Activated CD4-positive, CD25-positive, alpha-beta regulatory T cell (primary cell): ENCODE data around the gene USP10.

Experiments
- DNase-seq, 4 experiments: peaks; one replicate each; lab custom pipeline; 2025; lab: John Stamatoyannopoulos, UW

The USP10 gene

DNA sequence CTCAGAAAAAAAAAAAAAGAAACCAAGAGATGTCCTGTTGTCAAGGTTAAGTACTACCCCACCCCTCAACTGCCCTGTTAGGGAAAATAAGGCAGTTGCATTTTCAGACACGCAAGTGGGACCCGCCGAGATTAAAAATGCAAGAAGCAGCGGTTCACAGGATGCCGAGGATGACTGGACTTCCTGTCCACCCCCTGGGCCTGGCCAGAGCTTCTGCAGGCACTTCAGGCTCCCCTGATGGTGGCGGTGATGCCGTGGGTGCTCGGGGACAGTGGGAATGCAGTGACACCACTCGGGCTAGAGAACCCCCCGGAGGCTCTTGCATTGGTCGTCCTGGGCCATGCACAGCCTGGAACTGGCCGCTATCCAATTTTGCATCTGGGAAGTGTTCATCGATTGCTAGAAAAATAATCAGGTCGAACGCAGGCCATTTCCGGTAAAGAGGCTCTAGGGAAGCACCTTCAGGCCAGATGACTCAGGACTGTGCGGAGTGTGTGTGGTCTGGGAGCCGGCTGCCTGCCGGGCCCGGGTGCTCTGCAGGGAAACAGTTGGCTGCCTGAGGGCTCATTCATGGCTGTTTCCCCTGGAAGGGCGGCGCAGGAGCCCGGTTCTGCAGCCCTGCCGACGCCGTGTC, 106.6 kb downstream of the USP10 start:
- no peak for DNase-seq

DNA sequence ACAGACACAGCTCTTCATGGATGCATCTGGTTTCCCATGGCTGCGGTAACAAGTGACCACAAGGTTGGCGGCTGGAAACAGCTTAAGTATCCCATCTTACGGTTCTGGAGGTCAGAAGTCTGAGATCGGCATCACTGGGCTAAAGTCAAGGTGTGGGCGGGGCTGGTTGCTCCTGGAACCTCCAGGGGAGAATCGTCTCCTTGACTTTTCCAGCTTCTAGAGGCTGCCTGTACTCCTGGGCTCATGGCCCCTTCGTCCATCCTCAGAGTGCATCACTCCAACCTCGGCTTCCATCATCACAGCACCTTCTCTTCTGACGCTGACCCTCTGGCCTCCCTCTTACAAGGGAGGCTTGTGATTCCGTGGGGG, 107.1 kb downstream of the USP10 start:
- no peak for DNase-seq

DNA sequence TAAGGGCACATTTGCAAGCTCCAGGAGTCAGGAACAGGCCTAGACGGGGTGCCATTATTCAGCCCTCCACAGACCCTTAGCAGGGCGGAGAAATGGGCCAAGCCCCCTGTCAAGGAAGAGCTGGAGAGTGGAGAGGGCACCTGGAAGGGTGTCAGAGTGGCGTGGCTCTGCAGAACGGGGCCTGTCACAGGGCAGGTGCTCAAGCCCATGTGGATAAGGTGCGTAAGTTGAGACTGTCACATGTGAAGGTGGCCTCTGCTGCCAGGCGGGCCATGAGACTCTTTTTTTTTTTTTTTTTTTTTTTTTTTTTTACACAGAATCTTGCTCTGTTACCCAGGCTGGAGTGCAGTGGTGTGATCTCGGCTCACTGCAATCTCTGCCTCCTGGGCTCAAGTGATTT, 108.0 kb downstream of the USP10 start:
- no peak for DNase-seq

DNA sequence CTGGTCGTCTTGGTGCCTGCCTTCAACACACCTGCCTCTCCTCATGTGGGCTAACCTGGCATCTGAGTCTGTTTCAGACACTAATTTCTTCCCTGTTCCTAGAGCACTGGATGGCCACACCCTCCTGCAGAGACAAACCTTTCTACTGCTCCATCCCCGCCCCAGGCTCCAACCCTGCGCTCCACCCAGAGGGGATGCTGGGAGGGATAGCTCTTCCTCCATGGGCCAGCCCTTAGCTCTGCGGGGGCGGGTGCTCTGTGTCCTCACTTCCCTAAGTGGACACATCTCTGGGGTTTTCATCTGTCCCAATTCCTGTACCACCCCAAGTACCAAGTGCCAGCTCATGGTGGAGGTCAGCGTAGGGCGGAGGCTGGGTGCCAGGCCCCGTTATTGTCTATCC, 109.0 kb downstream of the USP10 start:
- DNase-seq = no peak

DNA sequence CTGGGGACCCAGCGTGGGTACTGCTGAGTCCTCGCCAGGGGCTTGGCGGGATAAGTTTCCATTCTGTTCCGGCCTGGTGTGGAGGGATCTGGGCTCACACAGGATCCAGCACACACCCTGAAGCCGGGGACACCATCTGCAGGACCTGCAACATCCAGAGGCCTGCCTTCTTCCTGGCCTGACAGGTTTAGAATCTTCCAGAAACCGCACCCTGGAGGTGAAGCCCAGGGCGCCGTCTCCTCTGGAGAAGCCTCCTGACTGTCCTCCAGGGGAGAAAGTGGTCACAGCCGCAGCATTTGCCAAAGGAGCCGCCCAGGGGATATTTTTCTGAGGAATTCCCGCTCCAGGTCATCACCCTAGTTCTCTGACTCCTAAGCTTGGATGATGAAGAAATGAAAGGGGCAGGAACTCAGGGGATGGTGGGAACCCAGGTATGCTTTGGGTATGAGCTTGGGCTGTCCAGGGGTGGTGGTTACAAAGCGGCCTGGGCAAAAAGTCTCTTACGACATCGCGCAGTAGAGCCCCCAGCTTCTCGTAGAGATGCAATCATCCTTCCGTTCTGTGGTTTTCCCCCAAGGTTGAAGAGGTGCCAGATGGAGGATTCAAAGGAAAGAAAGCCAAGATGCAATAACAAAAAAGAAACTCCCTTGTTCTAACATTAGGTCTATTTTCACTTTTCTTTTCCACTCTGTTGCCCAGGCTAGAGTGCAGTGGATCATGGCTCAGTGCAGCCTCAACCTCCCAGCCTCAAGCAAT, 110.9 kb downstream of the USP10 start:
- no peak for DNase-seq

GRCh38 chr16:84811529-84811928, 111.7 kb downstream of the USP10 start:
- DNase-seq = no peak

DNA sequence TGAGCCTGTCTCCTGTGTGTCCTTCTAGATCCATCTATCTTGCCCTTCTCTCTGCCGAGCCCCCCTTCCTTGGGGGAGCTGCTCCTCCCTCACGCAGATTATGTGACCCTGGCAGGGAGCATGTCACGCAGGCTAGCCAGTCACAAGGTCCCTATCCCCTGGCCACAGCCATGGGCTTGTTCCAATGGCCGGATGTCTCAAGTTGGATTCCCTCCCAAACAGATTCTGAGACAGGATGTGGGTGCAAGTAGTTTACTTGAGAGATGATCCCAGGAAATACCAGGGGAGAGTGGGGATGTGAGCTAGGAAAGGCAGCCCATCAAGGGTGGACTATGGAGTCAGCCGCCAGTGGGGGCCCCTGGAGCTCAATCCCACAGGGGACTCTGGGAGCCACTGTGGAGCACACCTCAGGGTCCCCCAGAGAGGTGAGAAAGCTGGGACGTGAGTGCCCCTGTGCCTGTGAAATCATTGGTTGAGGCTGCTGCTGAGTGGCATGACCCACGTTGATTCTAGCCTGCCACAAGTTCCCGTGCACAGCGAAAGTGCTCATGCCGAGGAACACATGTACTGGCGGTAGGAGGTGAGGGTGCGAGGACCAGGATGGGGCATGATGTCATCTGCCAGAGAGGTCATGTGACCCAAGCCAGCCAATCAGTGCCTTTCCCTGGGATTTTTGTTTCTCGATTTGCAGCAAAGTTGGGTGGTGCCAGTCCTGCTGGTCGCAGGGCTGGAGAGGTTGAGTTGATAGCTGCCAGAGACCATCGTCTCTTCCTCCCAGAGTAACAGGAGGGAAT, 113.5 kb downstream of the USP10 start:
- no peak for DNase-seq

DNA sequence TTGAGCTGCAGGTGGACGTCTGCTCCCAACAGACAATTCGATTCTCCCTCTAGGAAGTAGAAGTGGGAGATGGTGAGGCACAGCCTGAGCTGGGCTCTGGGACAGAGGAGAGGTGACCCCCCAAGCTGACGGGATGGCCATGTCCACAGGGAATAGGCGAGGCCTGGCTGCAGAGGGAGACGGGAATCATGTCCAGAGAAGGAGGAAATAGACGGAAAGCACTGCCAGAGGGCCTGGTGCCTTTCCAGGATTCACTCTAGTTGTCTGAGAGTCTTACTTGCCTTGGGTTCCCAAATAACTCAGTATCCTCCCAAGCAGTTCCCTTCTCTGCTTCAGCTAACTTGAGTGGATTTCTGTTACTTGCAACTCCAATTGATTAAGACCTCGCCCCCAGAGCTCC, 115.7 kb downstream of the USP10 start:
- no peak for DNase-seq

DNA sequence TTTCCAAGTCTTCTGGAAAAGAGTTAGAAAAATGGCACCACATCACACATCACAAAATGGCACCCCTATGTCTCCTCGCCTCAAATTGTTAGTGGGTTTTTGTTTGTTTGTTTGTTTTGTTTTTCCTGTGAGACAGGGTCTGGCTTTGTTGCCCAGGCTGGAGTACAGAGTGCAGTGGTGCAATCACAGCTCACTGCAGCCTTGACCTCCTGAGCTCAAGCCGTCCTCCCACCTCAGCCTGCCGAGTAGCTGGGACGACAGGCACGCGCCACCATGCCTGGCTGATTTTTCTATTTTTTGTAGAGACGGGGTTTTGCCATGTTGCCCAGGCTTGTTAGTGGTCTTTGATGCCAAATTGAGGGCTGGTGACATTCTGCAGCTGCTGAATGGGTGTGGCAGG, 116.2 kb downstream of the USP10 start:
- DNase-seq = no peak

- DNase-seq = no peak
Observed at GRCh38 chr16:84816485-84816884, 116.7 kb downstream of the USP10 start.

DNA sequence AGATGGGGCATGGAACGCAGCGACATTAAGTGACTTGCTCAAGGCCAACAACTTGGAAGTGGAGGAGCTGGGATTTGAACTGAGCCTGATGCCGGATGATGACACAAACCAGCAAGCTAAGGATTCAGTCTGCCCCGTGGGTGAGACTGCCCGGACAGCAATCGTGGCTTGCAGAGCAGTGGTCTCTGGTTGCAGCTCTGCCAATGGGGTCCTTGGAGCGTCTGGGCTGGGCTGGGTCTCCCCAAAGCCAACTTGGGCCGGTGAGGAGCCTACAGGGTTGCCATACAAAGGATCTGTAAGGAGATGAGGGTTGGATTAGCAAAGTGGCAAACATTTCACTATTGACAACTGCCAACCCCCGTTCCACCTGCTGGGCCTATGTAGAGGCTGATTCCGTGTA, 117.4 kb downstream of the USP10 start:
- no peak for DNase-seq

- no peak for DNase-seq
Observed at GRCh38 chr16:84817613-84818012, 117.8 kb downstream of the USP10 start.

GRCh38 chr16:84818133-84818532, 118.3 kb downstream of the USP10 start:
- DNase-seq = no peak

- no peak for DNase-seq
Observed at GRCh38 chr16:84818989-84819643, 119.3 kb downstream of the USP10 start.

DNA sequence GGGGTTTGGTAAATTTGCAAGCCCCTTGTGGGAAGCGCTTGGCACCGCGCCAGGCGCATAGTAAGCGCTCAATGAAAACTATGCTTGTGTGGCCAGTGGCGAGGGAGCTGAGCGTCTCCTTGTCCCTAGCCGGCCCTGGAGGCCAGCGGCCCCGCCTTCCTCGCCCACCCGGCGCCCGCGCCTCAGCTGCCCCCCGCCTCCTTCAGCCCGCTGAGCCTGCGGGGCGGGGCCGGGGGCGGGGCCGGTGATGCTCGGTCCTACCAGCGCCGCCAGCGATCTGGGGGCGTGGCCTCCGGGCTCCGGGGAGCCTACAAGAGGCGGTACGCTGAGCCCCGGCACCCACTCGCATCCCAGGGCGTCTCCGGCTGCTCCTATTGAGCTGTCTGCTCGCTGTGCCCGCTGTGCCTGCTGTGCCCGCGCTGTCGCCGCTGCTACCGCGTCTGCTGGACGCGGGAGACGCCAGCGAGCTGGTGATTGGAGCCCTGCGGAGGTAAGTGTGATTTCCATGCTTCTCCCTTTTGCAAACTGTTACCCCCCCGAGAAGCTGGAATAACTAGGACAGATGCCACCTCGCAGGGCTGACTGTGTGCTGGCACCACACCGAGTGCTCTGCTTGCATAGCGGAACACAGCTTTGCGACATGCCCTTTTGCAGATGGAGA, 120.0 kb downstream of the USP10 start, which contains the start of gene CRISPLD2:
Gene CRISPLD2, plus strand, starts transcription at position 342 of the 661 bp plus-strand sequence. CDS start 18,511 bp downstream, outside the sequence.
- peak; percentile 27 to 56 (median 52) for DNase-seq

DNA sequence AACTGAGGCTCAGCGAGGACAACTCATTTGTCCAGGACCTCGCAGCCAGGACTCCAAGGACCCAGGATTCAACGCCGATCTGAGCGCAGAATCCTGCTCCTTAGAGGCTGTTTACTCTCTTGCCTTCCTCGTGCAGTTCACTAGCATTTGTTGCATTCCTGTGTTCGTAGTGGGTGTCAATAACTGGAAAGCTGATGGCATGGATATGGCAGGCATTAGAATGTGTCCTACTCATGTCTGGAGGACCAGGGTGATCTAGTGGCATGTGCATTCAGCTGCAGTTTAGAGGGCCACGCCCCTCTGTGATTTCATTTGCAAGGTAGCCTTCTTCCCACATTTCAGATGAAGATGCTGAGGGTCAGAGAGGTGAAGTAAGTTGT, 120.5 kb downstream of the USP10 start:
- DNase-seq = no peak

- no peak for DNase-seq
Observed at GRCh38 chr16:84820771-84821170, 121.0 kb downstream of the USP10 start.

DNA sequence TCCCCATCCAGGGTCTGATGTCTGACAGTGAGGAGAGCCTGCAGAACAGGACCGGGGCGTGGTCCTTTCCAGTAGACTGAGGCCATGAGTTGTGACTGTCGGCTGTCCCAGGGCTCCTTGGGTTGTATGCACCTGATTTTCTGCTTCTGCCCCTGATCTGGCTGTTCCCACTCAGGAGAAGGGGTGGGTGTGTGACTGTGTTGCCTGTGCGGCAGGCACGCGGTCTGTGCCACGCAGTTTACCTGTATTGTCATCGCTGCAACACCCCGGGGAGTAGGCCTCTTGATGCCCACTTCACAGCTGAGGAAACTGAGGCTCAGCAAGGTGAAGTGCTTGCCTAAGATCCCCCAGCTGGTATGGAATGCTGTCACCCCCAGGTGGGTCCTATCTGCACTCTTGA, 121.4 kb downstream of the USP10 start:
- DNase-seq = no peak

DNA sequence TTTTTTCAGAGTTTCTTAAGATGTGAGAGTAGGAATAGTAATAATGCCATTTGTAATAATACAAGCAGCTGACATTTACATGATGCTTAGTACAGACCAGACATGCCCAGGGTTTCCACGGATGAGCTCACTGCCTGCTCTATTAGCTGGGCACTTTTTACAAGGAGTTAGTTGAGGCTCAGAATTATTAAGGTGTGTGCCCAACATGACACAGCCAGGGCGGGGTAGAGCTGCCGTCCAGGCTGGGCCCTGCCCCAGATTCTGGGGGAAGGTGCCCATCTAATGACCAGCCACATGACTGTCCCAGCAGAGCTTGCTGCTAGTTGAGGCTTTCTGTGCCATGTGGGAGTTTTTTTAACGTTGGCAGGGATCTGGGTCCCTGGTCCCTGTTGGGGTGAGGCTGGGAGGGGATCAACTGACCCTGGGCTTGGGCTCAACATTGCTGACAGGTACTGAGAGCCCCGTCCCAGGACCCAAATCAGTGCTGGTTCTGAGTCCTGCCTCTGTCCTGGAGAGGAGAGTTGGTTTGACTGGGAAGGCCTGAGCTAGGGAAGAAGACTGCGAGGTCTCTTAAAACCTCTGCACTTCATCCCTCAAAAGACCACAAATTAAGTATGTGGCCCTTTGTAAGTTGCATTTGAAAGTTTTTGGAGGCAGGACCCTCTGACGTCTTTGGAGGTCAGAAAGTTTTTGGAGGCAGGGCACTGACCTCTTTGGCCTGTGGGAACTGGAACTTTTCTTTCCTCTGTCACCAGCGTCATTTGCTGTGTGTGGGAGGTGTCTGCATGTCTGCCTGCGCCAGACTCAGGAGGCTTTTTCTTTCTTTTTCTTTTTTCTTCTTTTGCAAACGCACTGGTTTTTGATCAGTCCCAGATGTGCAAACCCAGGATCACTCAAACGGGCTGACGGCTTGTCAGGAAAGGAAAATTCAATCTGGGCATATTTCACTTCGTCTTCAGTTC, 122.2 kb downstream of the USP10 start:
- no peak for DNase-seq

- DNase-seq = no peak
Observed at GRCh38 chr16:84822990-84823389, 123.2 kb downstream of the USP10 start.

- DNase-seq = no peak
Observed at GRCh38 chr16:84823484-84823883, 123.7 kb downstream of the USP10 start.
